HG03097 (cell line): ENCODE data around the gene VASN.
"Not testable (repeated sequence)": the region's sequence is repeated elsewhere in the genome, so short reads cannot be mapped to it uniquely, and the experiment has no call there.

ENCODE experiments used
- ATAC-seq: cut with Tn5 transposase; IDR thresholded peaks from one replicate; pipeline ENCODE4 v1.9.1; 2021; ENCODE audit not compliant: unreplicated experiment, low FRiP score

The VASN gene

DNA sequence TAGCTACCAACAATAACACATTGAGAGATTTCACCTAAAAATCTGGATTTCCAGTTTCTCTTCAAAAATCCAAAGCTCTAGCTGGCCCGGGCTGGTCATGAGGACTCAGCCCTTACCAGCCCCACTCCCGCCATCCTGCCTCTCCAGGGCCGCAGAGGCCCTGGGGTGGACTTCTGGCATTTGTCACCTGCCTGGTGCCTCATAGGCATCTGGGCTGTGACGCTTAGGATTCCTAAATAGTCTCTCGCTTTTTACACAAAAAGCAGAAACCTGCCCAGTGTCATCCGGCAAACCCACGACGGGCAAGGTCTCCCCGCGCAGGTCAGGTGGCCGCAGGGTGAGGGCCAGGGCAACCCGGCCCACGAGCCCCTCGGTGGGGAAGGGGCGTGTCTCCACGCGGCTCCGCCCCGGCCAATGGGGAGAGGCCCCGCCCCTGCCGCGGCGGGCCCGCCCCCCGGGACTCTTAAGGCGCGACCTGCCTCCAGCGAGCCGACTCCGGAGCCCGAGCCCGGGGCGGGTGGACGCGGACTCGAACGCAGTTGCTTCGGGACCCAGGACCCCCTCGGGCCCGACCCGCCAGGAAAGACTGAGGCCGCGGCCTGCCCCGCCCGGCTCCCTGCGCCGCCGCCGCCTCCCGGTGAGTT is at the start of gene VASN:
VASN (plus strand) TSS at position 492 of the 644 bp plus-strand sequence. CDS start 9,030 bp downstream, outside the sequence.
- ATAC-seq, result no peak

DNA sequence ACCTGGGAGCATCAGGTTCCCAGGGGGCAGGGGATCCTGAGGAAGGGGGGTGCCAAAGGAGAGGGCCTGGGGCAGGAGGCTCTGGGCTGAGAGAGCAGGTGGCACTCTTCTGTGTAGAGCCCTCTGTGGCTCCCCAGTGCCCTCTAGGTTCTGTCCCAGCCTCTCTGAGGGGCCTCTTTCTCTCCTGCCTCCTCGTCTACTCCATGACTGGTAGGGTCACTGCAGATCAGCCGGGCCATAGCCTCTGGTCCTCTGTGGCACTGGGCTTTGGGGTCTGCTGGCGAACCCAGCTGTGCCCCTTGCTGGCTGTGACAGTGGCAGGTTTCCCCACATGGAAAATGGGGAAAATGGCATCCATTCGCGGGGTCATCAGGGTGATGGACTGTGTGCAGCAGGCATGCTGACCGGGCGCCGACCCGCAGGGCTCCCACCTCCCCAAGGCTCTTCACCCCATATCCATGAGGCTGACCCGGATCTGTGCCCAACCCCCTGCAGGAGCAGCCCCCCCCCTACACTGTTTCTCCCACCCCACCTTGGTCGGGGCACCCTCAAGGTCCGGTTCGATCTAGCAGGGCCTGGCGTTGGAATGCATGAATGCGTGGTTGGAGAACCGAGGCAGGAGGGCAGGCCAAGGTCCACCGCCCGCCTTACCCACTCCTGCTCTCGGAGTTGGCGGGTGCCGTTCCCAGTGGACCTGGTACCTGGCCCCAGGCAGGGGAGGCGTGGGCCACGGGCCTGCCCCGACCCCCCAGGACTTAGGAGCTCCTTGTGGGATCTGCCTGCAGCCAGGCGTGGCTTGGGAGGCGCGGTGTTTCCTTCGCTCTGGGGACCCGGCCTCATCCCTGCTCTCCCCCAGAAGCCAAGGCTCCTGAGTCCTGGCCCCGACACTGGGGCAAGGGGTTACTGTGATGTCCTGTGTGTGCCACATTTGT is 49.3 kb upstream of the VASN start:
- no peak for ATAC-seq

GRCh38 chr16:4323071-4323844 is 48.4 kb upstream of the VASN start:
- ATAC-seq, result no peak

- no peak for ATAC-seq
Observed at GRCh38 chr16:4323845-4324488, 47.7 kb upstream of the VASN start.

GRCh38 chr16:4324492-4325252 is 47.0 kb upstream of the VASN start:
- ATAC-seq, result no peak

GRCh38 chr16:4325253-4325758 is 46.3 kb upstream of the VASN start:
- no peak for ATAC-seq

DNA sequence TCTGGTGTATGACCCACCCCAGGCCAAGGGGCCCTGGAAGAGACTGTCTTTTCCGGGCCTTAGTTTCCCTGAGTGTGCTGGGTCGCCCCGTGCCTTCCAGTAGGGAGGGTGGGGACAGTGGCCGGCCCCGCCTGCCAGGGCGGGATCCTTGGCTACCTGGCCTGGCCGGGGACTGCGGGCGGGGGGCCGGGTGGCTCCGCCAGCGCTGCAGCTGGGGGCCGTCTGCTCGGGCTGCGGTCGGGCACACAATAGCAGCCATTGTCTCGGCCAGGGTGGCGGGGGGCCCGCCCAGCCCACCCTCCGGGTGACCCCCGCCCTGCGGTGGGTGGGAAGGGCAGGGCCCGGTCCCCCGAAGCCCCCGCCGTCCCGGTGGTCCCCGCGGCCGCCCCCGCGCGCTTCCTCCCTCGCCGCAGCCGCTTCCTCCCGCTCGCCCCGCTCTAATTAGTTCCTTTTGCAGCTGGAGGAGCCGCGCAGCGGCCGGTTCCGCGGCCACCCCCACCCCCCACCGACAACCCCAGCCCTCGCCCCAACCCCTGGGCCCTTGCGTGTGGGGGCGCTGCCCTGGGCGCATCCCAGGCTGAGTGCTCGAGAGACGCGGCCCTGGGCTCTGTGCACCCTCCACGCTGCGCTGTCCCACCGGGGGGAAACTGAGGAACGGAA is 44.1 kb upstream of the VASN start:
- ATAC-seq, result no peak

- no peak for ATAC-seq
Observed at GRCh38 chr16:4328046-4328781, 43.4 kb upstream of the VASN start.

- no peak for ATAC-seq
Observed at GRCh38 chr16:4328782-4329775, 42.6 kb upstream of the VASN start.

DNA sequence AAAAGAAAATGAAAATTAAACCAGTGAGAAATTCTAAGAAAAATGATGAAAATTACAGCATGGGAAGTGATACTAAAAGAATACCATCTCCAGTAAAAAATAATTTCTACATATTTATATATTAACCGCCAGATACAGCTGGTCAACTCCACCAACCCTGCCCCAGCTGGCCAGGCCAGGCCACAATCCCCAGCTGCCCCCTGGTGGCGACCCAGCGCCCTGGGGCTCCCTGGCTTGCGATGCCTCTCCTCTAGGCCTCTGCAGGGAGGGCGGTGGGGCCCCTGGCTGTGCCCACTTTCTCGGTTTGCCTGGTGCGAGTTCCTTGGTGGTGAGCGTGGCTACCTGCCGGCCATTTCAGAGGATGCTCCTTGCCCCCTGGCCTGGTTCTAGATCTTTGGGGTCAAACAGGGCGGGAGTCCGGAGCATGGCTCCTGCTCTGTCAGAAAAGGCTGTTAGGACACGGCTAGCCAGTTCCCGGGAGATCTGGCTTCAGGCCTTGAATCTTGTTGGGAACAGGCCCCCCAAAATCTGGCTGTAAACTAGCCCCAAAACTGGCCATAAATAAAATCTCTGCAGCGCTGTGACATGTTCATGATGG is 41.3 kb upstream of the VASN start:
- no peak for ATAC-seq

DNA sequence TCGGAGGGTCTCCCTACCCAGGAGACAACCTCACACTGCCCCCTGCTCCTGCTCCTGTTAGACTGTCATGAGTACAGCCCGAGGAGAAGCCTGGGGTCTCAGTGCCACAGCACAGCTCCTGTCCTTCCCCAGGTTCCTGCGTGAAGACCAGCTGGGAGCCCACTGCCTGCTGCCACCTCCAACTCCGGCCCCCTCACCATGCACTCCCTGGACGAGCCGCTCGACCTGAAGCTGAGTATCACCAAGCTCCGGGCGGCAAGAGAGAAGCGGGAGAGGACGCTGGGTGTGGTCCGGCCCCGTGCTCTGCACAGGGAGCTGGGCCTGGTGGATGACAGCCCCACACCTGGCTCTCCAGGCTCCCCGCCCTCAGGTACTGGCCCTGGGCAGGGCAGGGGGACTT is 39.6 kb upstream of the VASN start:
- no peak for ATAC-seq

DNA sequence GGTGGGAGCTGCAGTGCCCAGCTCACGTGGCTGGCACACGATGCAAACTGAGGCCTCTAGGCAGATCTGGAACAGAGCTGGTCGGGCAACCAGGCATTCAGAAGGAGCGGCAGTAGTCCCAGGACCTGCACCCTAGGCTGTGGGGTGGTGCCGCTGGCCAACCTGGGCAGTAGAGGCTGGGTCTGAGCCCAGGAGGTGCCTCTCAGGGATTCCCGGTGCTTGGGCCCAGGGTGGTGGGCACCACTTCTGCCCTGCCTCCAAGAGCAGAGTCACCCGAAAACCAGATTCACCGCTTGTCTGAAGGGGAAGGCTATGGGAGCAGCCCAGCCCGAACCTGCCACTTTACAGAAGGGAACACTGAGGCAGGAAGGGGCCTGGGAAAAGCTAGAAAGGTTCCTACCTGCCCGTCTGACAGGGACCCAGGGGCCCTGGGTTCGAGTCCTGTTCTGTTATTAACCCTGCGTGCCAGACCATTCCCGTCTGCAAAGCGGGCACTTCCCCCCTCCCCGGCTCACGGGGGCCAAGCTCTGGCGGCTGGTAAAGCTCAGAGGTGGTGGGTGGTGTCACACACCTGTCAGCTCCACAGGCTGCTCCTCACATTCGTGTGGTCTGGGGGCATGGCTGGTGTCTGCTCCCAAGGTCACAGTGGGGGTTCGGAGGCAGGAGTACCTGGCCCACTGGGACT is 38.9 kb upstream of the VASN start:
- no peak for ATAC-seq

GRCh38 chr16:4333308-4333638 is 38.4 kb upstream of the VASN start:
- ATAC-seq, result no peak

- ATAC-seq, result not testable (repeated sequence)
Observed at GRCh38 chr16:4333714-4334113, 37.9 kb upstream of the VASN start.

- no peak for ATAC-seq
Observed at GRCh38 chr16:4334724-4335495, 36.7 kb upstream of the VASN start.
